ENCODE measurements around the gene ANKFY1.
"Not testable (repeated sequence)": the region's sequence is repeated elsewhere in the genome, so short reads cannot be mapped to it uniquely, and the experiment has no call there.

The ANKFY1 gene

DNA sequence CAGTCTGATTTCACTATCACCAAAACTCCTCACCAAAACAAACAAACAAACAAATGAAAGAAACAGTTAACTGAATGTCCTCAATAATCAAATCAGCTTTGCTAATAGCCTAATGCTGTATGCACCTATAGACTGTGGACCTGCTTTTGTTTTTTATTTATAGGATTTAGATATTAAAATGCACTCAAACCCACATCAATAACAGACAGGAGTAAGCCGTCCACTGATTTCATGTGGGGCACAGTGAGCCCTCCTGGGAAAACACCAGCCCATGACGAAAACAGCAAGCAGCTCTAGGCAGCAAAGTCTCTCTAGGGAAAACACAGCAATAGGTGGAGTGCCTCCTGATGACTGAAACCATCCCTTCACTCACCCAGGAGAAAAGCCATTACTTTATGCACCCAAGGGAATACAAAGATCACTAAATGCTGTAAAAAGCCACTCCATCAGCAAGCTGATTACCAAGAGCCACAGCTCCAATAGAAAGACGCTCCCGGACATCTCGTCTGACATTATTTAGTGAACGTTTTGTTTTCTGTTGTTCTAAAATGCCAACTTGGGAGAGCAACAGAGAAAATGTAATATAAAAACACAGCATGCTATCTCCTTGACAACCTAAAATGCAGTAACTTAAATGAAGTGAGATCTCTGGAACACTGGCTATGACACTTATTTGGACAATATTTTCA lies 47.8 kb downstream of the ANKFY1 start:
- no peak for DNase-seq

DNA sequence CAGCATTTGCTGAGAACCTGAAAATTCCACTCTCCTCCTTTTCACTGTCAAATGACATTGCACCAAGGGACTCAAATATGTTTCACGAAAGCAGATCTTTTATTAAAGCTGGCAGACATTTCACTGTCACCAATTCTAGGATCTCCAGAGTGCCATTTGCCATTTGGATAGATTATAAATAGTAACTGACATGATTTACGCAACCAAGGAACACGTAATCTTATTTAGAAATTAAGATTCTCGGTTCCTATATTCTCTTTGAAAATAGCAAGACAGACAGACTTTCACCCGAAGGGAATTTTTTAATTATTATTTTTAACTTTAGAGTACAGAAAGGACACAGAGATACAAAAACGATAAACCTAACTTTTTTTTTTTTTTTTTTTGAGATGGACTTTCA lies 49.6 kb downstream of the ANKFY1 start:
- no peak for DNase-seq

DNA sequence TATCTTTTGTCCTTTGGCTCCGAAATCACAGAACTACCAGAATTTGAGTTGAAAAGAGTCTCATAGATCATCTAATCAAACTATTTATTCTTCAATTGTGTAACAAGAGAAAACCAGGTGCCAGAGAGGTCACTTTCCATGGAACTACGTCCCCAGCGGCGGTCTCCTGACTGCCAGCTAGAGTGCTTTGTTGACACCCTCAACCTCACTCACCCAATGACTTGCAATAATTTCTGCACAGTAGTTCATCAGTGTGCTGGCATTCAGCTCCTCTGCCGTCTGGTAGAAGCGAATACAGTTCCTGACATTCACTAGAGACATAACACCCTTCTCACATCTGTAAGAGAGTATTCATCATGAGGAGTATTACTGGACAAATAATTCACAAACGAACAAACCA lies 54.2 kb downstream of the ANKFY1 start:
- no peak for DNase-seq

DNA sequence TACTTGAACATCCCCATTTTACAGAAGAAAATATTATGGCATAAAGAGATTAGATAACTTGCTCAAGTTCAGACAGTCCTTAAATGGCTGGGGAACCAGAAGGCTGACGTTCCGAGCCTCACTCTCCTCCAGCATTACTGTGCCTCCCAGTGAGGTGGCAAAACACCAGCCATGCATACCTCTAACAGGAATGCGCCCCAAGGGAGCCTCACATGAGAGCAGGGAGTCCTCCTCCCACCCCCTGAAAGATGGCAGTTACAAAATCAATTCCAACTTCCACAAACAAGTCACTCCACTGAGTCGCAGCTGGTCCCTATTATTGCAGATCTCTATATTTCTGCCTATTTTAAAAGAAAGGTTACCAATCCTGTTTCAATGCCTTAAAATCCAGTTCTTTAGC lies 55.5 kb downstream of the ANKFY1 start:
- no peak for DNase-seq

DNA sequence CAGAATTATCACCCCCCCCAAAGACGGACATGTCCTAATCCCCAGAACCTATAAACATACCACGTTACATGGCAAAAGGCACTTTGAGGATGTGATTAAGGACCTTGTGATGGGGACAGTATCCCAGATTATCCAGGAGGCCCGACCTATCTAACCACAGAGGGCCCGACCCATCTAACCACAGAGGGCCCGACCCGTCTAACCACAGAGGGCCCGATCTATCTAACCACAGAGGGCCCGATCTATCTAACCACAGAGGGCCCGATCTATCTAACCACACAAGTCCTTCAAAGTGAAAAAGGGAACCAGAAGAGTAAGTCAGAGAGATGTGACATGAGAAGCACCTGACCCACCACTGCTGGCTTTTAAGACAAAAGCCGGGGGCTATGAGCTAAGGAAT lies 56.8 kb downstream of the ANKFY1 start:
- DNase-seq: no peak

- DNase-seq: no peak
Observed at GRCh38 chr17:4205917-4206316, 57.9 kb downstream of the ANKFY1 start.

DNA sequence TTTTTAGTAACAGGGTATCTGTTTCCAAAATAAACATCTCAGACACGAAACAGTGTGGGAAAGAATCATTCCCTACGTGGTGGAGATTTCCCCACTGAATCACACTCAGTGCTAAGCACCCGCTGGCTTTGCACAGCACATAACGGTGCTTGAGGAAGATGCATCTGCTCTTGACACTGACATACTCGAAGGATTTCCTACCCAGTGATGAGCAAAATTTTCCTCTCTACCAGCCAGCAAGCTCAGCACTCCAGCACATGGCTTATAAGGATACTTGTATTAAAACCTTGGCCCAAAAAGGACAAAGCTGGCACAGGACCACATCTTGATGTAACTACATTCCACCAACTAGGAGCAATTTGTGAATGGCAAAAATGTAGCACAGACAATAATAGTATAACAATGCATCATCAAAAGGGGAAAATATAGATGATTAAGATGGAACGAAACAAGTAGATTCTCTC lies 59.0 kb downstream of the ANKFY1 start:
- DNase-seq: no peak

GRCh38 chr17:4204190-4204589 lies 59.6 kb downstream of the ANKFY1 start:
- DNase-seq: no peak

DNA sequence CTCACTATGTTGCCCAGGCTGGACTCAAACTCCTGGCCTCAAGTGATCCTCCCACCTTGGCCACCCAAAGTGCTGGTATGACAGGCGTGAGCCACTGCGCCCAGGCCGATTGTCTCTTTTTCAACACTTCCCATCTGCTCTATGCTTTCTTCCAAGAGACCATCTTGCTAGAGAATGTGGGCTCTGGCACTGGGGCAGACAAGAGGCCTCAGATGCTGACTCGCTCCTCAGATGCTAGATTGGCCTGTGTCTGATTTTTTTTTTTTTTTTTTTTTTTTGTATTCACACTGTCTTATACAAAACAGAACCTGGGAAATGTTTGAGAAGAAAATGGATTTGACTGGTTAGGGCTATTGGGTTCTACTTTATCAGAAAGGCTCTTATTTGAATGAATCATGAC lies 62.6 kb downstream of the ANKFY1 start:
- DNase-seq: no peak

- DNase-seq: peak; percentile 21
Observed at GRCh38 chr17:4199818-4200402, 63.9 kb downstream of the ANKFY1 start.

DNA sequence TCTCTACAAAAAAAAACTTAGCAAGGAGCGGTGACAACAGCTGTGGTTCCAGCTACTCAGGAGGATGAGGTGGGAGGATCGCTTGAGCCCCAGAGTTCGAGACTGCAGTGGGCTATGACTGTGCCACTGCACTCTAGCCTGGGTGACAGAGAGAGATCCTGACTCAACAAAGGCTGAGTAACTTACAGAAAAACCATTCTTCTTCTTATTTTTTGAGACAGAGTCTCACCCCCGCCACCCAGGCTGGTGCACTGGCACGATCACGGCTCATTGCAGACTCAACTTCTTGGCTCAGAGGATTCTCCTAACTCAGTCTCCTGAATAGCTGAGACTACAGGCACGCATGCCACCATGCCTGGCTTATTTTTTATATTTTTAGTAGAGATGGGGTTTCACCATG lies 64.8 kb downstream of the ANKFY1 start:
- no peak for DNase-seq

- no peak for DNase-seq
Observed at GRCh38 chr17:4195306-4195705, 68.5 kb downstream of the ANKFY1 start.

DNA sequence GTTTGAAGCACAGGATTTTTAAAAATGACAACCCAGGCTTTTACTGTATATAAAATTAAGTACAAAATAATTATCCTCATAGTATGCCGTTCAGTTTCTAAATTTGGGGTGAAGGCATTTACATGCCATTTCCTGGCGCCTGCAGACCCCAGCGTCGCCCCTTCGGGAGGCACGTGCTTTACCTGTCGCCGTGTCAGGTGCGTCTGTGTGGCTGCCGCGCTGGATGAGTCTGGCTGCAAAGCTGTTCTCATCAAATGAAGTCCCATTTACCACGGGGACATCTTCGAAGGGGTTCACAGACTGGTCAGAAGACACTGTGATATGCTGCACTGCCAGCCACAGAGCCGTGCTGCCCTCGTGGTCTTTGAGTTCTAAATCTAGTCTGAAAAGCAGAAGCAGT lies 69.0 kb downstream of the ANKFY1 start:
- no peak for DNase-seq

- DNase-seq: not testable (repeated sequence)
Observed at GRCh38 chr17:4190791-4191190, 73.0 kb downstream of the ANKFY1 start.

GRCh38 chr17:4189280-4189679 lies 74.5 kb downstream of the ANKFY1 start:
- no peak for DNase-seq

DNA sequence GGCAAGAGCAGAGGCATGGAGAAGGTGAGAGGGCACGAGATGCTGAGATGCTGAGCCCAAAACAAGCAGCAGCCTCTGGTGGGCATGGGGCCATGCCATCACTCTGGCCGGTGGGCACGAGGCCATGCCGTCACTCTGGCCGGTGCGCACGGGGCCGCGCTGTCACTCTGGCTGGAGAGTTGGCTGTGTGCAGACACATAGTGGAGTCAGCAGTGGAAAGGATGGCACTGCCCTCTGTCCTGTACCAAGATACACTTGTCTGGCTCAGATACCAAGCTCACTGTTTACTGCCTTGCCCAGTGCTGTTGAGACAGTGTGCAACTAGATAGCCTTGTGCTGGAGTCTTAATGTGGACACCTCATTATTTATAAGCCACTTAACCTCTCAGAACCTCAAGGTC lies 75.7 kb downstream of the ANKFY1 start:
- no peak for DNase-seq

- no peak for DNase-seq
Observed at GRCh38 chr17:4187076-4187475, 76.7 kb downstream of the ANKFY1 start.

- no peak for DNase-seq
Observed at GRCh38 chr17:4186357-4186881, 77.4 kb downstream of the ANKFY1 start.

- DNase-seq: no peak
Observed at GRCh38 chr17:4185656-4186055, 78.1 kb downstream of the ANKFY1 start.

DNA sequence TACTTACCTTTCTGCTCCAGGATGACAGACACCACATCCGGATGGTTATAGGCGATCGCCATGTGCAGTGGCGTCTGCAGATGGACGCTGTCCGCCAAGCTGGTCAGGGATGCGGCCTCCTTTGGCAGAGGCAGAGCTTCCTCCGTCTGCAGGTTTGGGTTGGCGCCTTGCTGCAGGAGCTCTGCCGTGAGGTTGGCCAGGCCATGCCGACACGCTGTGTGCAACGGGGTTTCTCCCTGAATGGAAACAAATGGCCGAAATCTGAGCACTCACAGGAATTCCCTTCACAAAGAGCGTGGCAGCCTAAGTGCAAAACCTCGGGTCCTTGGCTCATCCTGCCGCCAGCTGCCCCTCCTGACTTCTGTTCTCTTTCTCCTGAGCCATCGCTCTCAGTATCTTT lies 79.0 kb downstream of the ANKFY1 start:
- no peak for DNase-seq

DNA sequence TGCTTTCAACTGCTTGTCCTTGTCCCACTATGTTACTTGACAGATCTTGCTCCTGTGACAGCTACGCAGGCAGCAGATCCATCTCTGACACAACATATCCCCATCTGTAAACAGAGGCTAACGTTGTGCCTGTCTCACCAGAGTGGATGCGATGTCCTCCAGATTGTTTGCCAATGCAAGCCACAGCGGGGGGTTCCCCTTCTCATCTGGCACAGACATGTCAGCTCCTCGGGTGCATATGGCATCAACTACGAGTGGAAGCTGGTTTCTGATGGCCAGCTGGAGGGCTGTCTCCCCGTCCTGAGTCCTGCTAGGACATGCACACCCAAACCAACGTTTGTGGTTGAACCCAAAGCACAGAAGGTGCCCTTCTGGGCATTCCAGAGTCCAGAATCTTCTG lies 81.7 kb downstream of the ANKFY1 start:
- no peak for DNase-seq

DNA sequence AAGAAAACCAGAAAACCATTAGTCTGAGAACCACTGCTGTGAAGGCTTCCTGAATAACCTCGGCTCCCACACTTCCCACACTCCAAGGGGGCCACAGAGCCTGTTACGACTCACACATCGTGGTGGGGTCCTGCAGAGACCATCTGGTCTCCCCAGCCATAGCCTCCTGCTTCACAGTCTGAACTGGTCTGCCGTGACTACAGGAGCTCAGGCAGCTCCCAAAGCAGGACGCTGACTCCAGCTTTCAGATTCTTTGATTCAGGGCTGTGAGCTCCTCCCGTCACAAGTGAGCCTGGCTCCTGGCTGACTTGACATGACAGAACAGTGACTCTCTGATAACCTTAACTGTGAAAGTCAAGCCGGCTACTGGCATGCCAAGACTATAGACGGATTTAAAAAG lies 83.0 kb downstream of the ANKFY1 start:
- no peak for DNase-seq

GRCh38 chr17:4179071-4179470 lies 84.7 kb downstream of the ANKFY1 start:
- DNase-seq: no peak

- no peak for DNase-seq
Observed at GRCh38 chr17:4178651-4179050, 85.1 kb downstream of the ANKFY1 start.

- DNase-seq: no peak
Observed at GRCh38 chr17:4177806-4178205, 86.0 kb downstream of the ANKFY1 start.

Data from stimulated activated CD4-positive, alpha-beta T cell treated with anti-CD3 and anti-CD28 coated beads, Interleukin-12 subunit alpha, Interleukin-12 subunit beta, amount 100 ng/mL, for 4 hours (primary cell).